Stomach (tissue), 9 donors: ENCODE data around the gene ARRDC3. TPM values are rescaled to one million over a fixed set of nuclear protein-coding genes. Genes with fewer than 3 reads are reported as not detected.
A peak's percentile ranks its signal among the peaks of the same experiment; 100 is the strongest.

Experiments used
- DNase-seq, 2 donors: peaks; one replicate each; pipeline versions ENCODE4 v3.0.0 to v3.0.0-alpha.2; 2013 to 2019
- H3K27ac ChIP-seq, 5 donors: fragments of 200-600 bp in 4 of 5; sonication (generic) in 4 of 5; one replicate each; pipeline ENCODE4 v1.5.1; 2013 to 2019; ENCODE audit warnings: mild to moderate bottlenecking in 1 of 5, moderate library complexity in 1 of 5
- H3K27me3 ChIP-seq, 3 donors: fragments of 200-600 bp; sonication (generic); one replicate each; pipeline ENCODE4 v1.5.1; 2017 to 2019; ENCODE audit warnings: mixed run types in 1 of 3
- H3K36me3 ChIP-seq, 4 donors: fragments of 200-600 bp; sonication (generic); 1 replicate in 3 of 4; 2 replicates in 1 of 4; pipeline ENCODE4 v1.5.1; 2016 to 2019
- H3K4me1 ChIP-seq, 4 donors: fragments of 200-600 bp; sonication (generic); one replicate each; pipeline ENCODE4 v1.5.1; 2016 to 2019
- H3K4me3 ChIP-seq, 4 donors: fragments of 200-600 bp; sonication (generic) in 3 of 4; one replicate each; pipeline ENCODE4 v1.5.1; 2016 to 2019; ENCODE audit warnings: mild to moderate bottlenecking in 1 of 4
- H3K9me3 ChIP-seq, 4 donors: fragments of 200-600 bp; sonication (generic); one replicate each; pipeline ENCODE4 v1.5.1; 2016 to 2019
- CTCF ChIP-seq, 7 experiments: fragments of 450-650 bp in 4 of 7; fragments of 200-600 bp in 3 of 7; sonication (generic) in 3 of 7; IDR thresholded peaks; one replicate each; pipeline ENCODE4 v1.5.1; 2016 to 2019; ENCODE audit warnings: antibody characterized with exemption in 7 of 7, control low read depth in 2 of 7, mild to moderate bottlenecking in 1 of 7
- EP300 ChIP-seq: sonication (generic); formaldehyde crosslinking; IDR thresholded peaks from one replicate; pipeline ENCODE4 v1.6.1; 2017; ENCODE audit warnings: antibody characterized with exemption
- POLR2A ChIP-seq, 4 donors: fragments of 450-650 bp; IDR thresholded peaks; one replicate each; pipeline ENCODE4 v1.6.1; 2016; ENCODE audit warnings: antibody characterized with exemption in 4 of 4, control low read depth in 2 of 4, mild to moderate bottlenecking in 1 of 4, moderate library complexity in 1 of 4
- POLR2AphosphoS5 ChIP-seq, 3 donors: sonication (generic); formaldehyde crosslinking; IDR thresholded peaks; one replicate each; pipeline ENCODE4 v1.6.1; 2016; ENCODE audit warnings: antibody characterized with exemption in 3 of 3
- WGBS, 5 donors: extraction: QIAGEN DNeasy Blood & Tissue Kit in 3 of 5; methylation state at CpG; one replicate each; pipeline versions ENCODE4 v1.1.5 to v1.1.7; 2013 to 2018; 5-methylcytosine and 5-hydroxymethylcytosine counted together
- intact Hi-C: fragments of 100-400 bp; cut with DNase I; formaldehyde crosslinking; loops from one replicate; pipeline ENCODE4 v1.15.1; 2023; ENCODE audit warnings: low total_unique reads
- polyA plus RNA-seq, 3 donors: library from polyadenylated mRNA; stranded (reverse); fragments of 200-250 nt; gene quantifications; one replicate each; pipeline ENCODE4 v1.2.3, GENCODE V29; 2013
- total RNA-seq, 5 donors: library from RNA; depleted of rRNA; stranded (reverse); fragments of >200 nt; gene quantifications; one replicate each; pipeline versions ENCODE4 v1.1.0 to v1.2.3, GENCODE V29; 2014 to 2016
- donor health status: healthy with polysubstance abuse.
- donor health status: Bipolar disorder and iron deficiency.
- donor health status: healthy.

Gene ARRDC3
- total and polyA plus RNA-seq, 8 donors: 8.7 to 188 (median 28.5) TPM

DNA sequence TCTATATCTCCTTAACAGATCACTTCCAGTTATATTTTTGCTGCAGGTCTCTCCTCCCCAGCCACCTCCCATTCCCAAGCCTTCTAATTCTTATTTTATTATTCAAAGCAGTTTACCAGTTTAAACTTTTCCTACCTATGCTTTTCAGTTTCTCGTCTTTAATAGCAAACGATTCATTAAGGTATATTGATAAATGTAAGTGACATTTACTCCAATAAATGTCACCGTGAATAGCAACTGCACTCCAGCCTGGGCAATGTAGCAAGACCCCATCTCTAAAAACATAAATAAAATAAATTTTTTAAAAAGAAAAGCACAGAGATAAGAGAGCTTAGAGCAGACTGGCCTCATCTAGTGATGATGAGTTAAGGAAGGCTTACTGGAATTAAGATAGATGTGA lies 42.6 kb downstream of the ARRDC3 start:
- no peak overlapping the region for H3K27ac ChIP-seq
- no peaks in the 10 kb centered on the region for H3K36me3 ChIP-seq
- no peak overlapping the region for H3K4me3 ChIP-seq
- intact Hi-C loops: no loop called here
- peaks cover 0 to 8% (median 0%) of the 10 kb centered on the region in 4 donors for H3K4me1 ChIP-seq
- H3K27me3 ChIP-seq: no peaks in the 10 kb centered on the region
- TF ChIP-seq POLR2AphosphoS5 (IDR thresholded peaks at IDR 0.05) (no peak), POLR2A (IDR thresholded peaks at IDR 0.05) (no peak), EP300 (no peak), CTCF (IDR thresholded peaks at IDR 0.05) (no peak)
- H3K9me3 ChIP-seq: no peaks in the 10 kb centered on the region
- DNase-seq: no peak
- WGBS, 5 donors: 92 to 98% (median 94%) methylated on average over 3 of the region's 3 CpGs

- TF ChIP-seq POLR2AphosphoS5 (IDR thresholded peaks at IDR 0.05) (no peak), EP300 (no peak), POLR2A (IDR thresholded peaks at IDR 0.05) (no peak)
- H3K9me3 ChIP-seq: no peaks in the 10 kb centered on the region
- H3K36me3 ChIP-seq: no peaks in the 10 kb centered on the region
- intact Hi-C loops: no loop called here
- peaks cover 0 to 8% (median 0%) of the 10 kb centered on the region in 4 donors for H3K4me1 ChIP-seq
- no peak overlapping the region for H3K4me3 ChIP-seq
- WGBS, 5 donors: 58 to 71% (median 63%) methylated on average over 3 of the region's 3 CpGs
- DNase-seq: peak in 1 of 2 donors; percentile 13
- H3K27ac ChIP-seq: no peak overlapping the region
- no peaks in the 10 kb centered on the region for H3K27me3 ChIP-seq
Measured at GRCh38 chr5:91339063-91339705, 43.9 kb downstream of the ARRDC3 start.

DNA sequence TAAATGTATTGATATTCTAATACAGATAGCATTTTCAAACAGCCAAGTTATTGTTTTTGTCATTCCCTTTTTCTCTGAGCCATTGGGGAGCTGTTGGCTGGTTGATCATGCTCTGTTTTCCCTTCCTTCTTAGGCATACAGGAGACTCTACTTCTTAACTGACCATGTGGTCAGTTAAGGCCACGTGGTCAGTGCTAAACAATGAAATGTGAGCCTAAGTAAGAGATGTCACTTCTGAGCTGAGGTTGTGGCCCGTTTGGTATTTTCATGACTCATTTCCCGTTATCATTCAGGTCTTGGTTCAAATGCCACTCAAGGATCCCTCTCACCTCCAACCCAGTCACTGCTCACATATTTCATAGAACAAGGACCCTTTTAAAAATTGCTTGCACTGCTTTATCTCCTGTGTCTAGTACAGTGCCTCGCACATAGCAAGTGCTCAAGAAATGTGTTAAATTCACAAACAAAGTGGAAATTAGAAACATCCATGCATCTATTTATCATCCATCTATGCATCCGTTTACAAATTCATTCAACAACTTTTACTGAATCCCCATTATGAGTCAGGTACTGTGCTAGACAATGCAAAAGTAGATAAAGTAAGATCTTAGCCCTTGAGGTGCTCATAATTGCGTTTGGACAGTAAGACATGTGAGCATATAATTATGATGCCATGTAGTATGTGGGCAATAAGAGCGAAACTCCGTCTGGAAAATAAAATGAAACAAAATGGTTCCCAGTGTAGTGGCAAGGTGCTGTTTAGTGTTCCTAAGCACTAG lies 50.7 kb downstream of the ARRDC3 start:
- peak in 1 of 2 donors; percentile 34 for DNase-seq
- 43 to 60% (median 51%) methylated on average over 8 of the region's 8 CpGs for WGBS, 5 donors
- Histone ChIP-seq H3K4me3 (no peak overlapping the region), H3K27ac (no peak overlapping the region), H3K27me3 (no peaks in the 10 kb centered on the region), H3K36me3 (no peaks in the 10 kb centered on the region), H3K4me1 (peaks cover 0 to 20% (median 12%) of the 10 kb centered on the region in 4 donors), H3K9me3 (no peaks in the 10 kb centered on the region)
- intact Hi-C loops: no loop called here
- TF ChIP-seq POLR2AphosphoS5 (IDR thresholded peaks at IDR 0.05) (no peak), CTCF (IDR thresholded peaks at IDR 0.05) (no peak), POLR2A (IDR thresholded peaks at IDR 0.05) (no peak), EP300 (no peak)

DNA sequence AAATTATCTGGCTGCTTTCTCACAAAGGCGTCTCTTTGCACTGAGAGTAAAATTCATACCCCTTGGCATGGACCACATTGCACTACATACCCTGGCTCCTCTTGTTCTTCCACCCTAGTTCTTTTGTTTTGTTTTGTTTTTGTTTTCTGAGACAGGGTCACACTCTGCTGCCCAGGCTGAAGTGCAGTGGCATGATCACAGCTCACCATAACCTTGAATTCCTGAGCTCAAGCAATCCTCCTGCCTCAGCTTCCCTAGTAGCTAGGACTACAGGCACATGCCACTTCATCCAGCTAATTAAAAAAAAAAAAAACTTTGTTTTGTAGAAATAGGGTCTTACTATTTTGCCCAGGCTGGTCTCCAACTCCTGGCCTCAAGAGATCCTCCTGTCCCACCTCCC lies 51.4 kb downstream of the ARRDC3 start:
- H3K4me3 ChIP-seq: no peak overlapping the region
- intact Hi-C loops: no loop called here
- H3K27me3 ChIP-seq: no peaks in the 10 kb centered on the region
- H3K4me1 ChIP-seq: peaks cover 0 to 20% (median 12%) of the 10 kb centered on the region in 4 donors
- DNase-seq: no peak
- H3K36me3 ChIP-seq: no peaks in the 10 kb centered on the region
- no peaks in the 10 kb centered on the region for H3K9me3 ChIP-seq
- no peak overlapping the region for H3K27ac ChIP-seq
- WGBS, 5 donors: 41 to 73% (median 59%) methylated on average over 1 of the region's 1 CpG
- no peak for TF ChIP-seq EP300
- no peak for TF ChIP-seq POLR2A (IDR thresholded peaks at IDR 0.05)
- no peak for TF ChIP-seq POLR2AphosphoS5 (IDR thresholded peaks at IDR 0.05)
- TF ChIP-seq CTCF (IDR thresholded peaks at IDR 0.05): no peak
